K562 (cell line): ENCODE results near the gene PAFAH2. TPM values are rescaled to one million over a fixed set of nuclear protein-coding genes. Genes with fewer than 3 reads are reported as not detected.

ENCODE experiments used
- ARID1B ChIP-seq: fragments of 450-650 bp; IDR thresholded peaks from 2 replicates; pipeline ENCODE4 v1.6.1; 2016; ENCODE audit warnings: antibody characterized with exemption, mild to moderate bottlenecking, inconsistent platforms
- CBFA2T3 ChIP-seq: fragments of 450-650 bp; IDR thresholded peaks from 2 replicates; pipeline ENCODE4 v1.6.1; 2017
- DACH1 ChIP-seq: fragments of 450-650 bp; IDR thresholded peaks from 2 replicates; pipeline ENCODE4 v1.6.1; 2018; ENCODE audit not compliant: partially characterized antibody
- EP300 ChIP-seq: IDR thresholded peaks from 2 replicates; pipeline ENCODE4 v1.6.1; 2012; ENCODE audit warnings: low read length, improper control_type of control experiment
- HDAC1 ChIP-seq, 2 experiments: fragments of 450-650 bp; IDR thresholded peaks; 2 replicates each; pipeline ENCODE4 v1.6.1; 2016 to 2017; ENCODE audit warnings: inconsistent platforms in 1 of 2, mild to moderate bottlenecking in 1 of 2, moderate library complexity in 1 of 2
- MNT ChIP-seq, 2 experiments: fragments of 450-650 bp; conservative IDR thresholded peaks; 2 replicates each; pipeline ENCODE4 v1.6.1; 2017; ENCODE audit warnings: mild to moderate bottlenecking in 2 of 2, moderate library complexity in 2 of 2
- NCOR1 ChIP-seq: fragments of 450-650 bp; IDR thresholded peaks from 2 replicates; pipeline ENCODE4 v1.6.1; 2016; ENCODE audit warnings: mild to moderate bottlenecking, moderate library complexity
- PKNOX1 ChIP-seq: fragments of 450-650 bp; IDR thresholded peaks from 2 replicates; pipeline ENCODE4 v1.6.1; 2016
- TAF9B ChIP-seq: fragments of 450-650 bp; IDR thresholded peaks from 2 replicates; pipeline ENCODE4 v1.6.1; 2018; ENCODE audit warnings: mild to moderate bottlenecking; ENCODE audit not compliant: partially characterized antibody
- ZFP36 ChIP-seq: fragments of 150-350 bp; IDR thresholded peaks from 2 replicates; pipeline ENCODE4 v1.6.1; 2018; ENCODE audit warnings: low read length, low read depth; ENCODE audit not compliant: partially characterized antibody
- ZNF175 ChIP-seq: fragments of 200-800 bp; sonication (Bioruptor generic); IDR thresholded peaks from 2 replicates; pipeline ENCODE4 v1.6.1; 2016; ENCODE audit warnings: low read depth, mild to moderate bottlenecking, missing genetic modification characterization, missing compliant biosample characterization
- ZNF318 ChIP-seq, 2 experiments: fragments of 450-650 bp; IDR thresholded peaks; 2 replicates each; pipeline ENCODE4 v1.6.1; 2016; ENCODE audit warnings: mild to moderate bottlenecking in 2 of 2, borderline replicate concordance in 1 of 2, low read depth in 1 of 2, moderate library complexity in 1 of 2
- polyA plus RNA-seq, 8 experiments: library from polyadenylated mRNA; depleted of rRNA in 4 of 8; stranded (reverse) in 5 of 8; unstranded in 3 of 8; fragments of >200 nt; fragmentation: Nextera tagmentation in 2 of 8; fragmentation: Illumina TruSeq in 1 of 8; extraction: Ambion mirVana in 2 of 8; extraction: Trizol in 1 of 8; gene quantifications; 2 replicates each; pipeline versions ENCODE4 v1.2.1 to v1.2.3, GENCODE V29; 2011 to 2014; ENCODE audit warnings: inconsistent platforms in 1 of 8, missing spikeins in 1 of 8
- total RNA-seq, 7 experiments: library from RNA; depleted of rRNA in 6 of 7; stranded (reverse); fragments of >200 nt in 6 of 7; fragmentation: Illumina TruSeq in 2 of 7; extraction: Trizol in 2 of 7; gene quantifications; 2 replicates each; pipeline versions ENCODE4 v1.2.1 to v1.2.3, GENCODE V29; 2011 to 2021; ENCODE audit warnings: low replicate concordance in 1 of 7
- TF ChIP-seq, protein P1 (sequence below), 2 experiments: IDR thresholded peaks; 2 replicates each; pipeline ENCODE4 v1.6.1; 2011; ENCODE audit warnings: borderline replicate concordance in 1 of 2, control low read depth in 1 of 2, low read depth in 1 of 2, low read length in 1 of 2, mild to moderate bottlenecking in 1 of 2, mixed read lengths in 1 of 2, moderate library complexity in 1 of 2; ENCODE audit not compliant: insufficient read depth in 1 of 2, insufficient read length in 1 of 2, poor library complexity in 1 of 2, severe bottlenecking in 1 of 2; ENCODE audit errors: extremely low read depth in 1 of 2

Gene PAFAH2
- total and polyA plus RNA-seq, 9 of the 15 experiments (the other 6 are each of a cell fraction or from before 2014, with no cell fraction given) = 4.2 to 10.9 (median 6.8) TPM

DNA sequence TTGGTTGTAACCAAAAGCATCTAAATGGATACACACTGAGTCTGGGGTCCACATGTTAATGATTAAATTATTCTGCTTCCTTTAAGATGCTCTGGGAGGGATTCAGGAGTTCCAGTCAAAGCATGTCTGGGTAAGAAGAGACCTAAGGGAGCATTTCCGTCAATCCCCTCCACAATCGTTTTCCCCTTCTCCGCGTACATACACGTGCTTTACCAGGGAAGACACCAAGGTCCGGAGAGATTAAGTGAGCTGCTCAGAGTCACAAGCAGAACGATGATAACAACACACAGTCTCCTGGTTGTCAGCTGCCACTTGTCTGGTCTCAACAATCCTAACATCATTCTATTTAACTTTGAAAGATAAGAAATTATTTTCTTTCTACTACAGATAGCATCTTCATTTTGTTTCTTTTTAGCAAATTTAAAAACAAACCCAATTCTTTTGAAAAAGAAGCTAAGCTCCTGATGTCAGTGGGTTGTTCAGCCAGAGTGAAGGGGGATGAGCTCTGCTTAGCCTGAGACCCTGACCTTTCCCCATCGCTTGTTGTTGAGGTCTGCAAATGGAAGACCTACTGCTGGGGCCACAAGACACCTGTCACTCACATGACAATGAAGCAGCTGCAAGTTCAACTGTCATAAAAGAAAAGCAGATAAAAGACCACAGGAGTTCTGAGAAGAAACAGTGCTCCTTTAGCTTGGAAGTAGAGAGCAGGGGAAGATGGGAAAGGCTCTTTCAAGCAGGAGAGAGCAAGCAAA is 4.5 kb downstream of the PAFAH2 start (continued):
- TF ChIP-seq, protein P1, sequence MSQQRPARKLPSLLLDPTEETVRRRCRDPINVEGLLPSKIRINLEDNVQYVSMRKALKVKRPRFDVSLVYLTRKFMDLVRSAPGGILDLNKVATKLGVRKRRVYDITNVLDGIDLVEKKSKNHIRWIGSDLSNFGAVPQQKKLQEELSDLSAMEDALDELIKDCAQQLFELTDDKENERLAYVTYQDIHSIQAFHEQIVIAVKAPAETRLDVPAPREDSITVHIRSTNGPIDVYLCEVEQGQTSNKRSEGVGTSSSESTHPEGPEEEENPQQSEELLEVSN (IDR thresholded peaks at IDR 0.05; ENCODE audit: borderline replicate concordance in 1 of 2, extremely low read depth in 1 of 2, insufficient read depth in 1 of 2, insufficient read length in 1 of 2, low read depth in 1 of 2, low read length in 1 of 2, poor library complexity in 1 of 2, severe bottlenecking in 1 of 2) = peak in 1 of 2 experiments; percentile 51
- TF ChIP-seq NCOR1 (peak; percentile 37; the same call in 1 of the 2 replicates), TAF9B (peak; percentile 59), HDAC1 (IDR thresholded peaks at IDR 0.05) (peak in 1 of 2 experiments; percentile 72; a peak in 2 of 4 replicates), ZNF175 (0 out of 2 replicates have a peak, but pooled peaks have one; percentile 63), MNT (conservative IDR thresholded peaks at IDR 0.05) (peak; percentile 77 to 83), CBFA2T3 (peak; percentile 78), ZFP36 (no peak), ZNF318 (IDR thresholded peaks at IDR 0.05; ENCODE audit: borderline replicate concordance in 1 of 2, low read depth in 1 of 2) (peak in 1 of 2 experiments; percentile 75; a peak in 2 of 4 replicates), EP300 (peak; percentile 71), PKNOX1 (peak; percentile 97), DACH1 (no peak), ARID1B (no peak)
